ENCODE results near the gene TEX14. TPM values are rescaled to one million over a fixed set of nuclear protein-coding genes. Genes with fewer than 3 reads are reported as not detected.

The TEX14 gene
- total RNA-seq, 1 experiment from 2014 or later = 0.03 TPM

GRCh38 chr17:58535431-58535830, 156.4 kb downstream of the TEX14 start:
- peaks cover 30% of the 10 kb centered on the region for H3K4me1 ChIP-seq (replicated peaks)
- H3K36me3 ChIP-seq = no peaks in the 10 kb centered on the region
- no peaks in the 10 kb centered on the region for H3K9me3 ChIP-seq (replicated peaks)
- DNase-seq (ENCODE audit: low read depth in 1 of 2, low spot score in 2 of 2) = peak in 1 of 2 experiments; percentile 70
- H3K4me3 ChIP-seq = no peak overlapping the region
- 0 out of 2 replicates have a peak overlapping the region, but pooled peaks have one; percentile 4 for H3K27ac ChIP-seq
- no peaks in the 10 kb centered on the region for H3K27me3 ChIP-seq (replicated peaks)

- DNase-seq (ENCODE audit: low read depth in 1 of 2, low spot score in 2 of 2) = peak in 1 of 2 experiments; percentile 46
- H3K9me3 ChIP-seq (replicated peaks) = no peaks in the 10 kb centered on the region
- 0 out of 2 replicates have a peak overlapping the region, but pooled peaks have one; percentile 4 for H3K27ac ChIP-seq
- peaks cover 30% of the 10 kb centered on the region for H3K4me1 ChIP-seq (replicated peaks)
- no peaks in the 10 kb centered on the region for H3K36me3 ChIP-seq
- no peak overlapping the region for H3K4me3 ChIP-seq
- no peaks in the 10 kb centered on the region for H3K27me3 ChIP-seq (replicated peaks)
Measured at GRCh38 chr17:58534901-58535421, 156.9 kb downstream of the TEX14 start.

GRCh38 chr17:58534331-58534730, 157.5 kb downstream of the TEX14 start:
- H3K27me3 ChIP-seq (replicated peaks) = no peaks in the 10 kb centered on the region
- no peak for DNase-seq (ENCODE audit: low read depth in 1 of 2, low spot score in 2 of 2)
- H3K27ac ChIP-seq = no peak overlapping the region
- no peak overlapping the region for H3K4me3 ChIP-seq
- H3K9me3 ChIP-seq (replicated peaks) = no peaks in the 10 kb centered on the region
- peaks cover 30% of the 10 kb centered on the region for H3K4me1 ChIP-seq (replicated peaks)
- no peaks in the 10 kb centered on the region for H3K36me3 ChIP-seq

GRCh38 chr17:58533616-58534188, 158.1 kb downstream of the TEX14 start:
- H3K27me3 ChIP-seq (replicated peaks) = no peaks in the 10 kb centered on the region
- DNase-seq (ENCODE audit: low read depth in 1 of 2, low spot score in 2 of 2) = no peak
- peaks cover 30% of the 10 kb centered on the region for H3K4me1 ChIP-seq (replicated peaks)
- no peaks in the 10 kb centered on the region for H3K9me3 ChIP-seq (replicated peaks)
- no peaks in the 10 kb centered on the region for H3K36me3 ChIP-seq
- no peak overlapping the region for H3K27ac ChIP-seq
- H3K4me3 ChIP-seq = no peak overlapping the region

GRCh38 chr17:58532555-58532951, 159.3 kb downstream of the TEX14 start:
- no peak overlapping the region for H3K27ac ChIP-seq
- no peaks in the 10 kb centered on the region for H3K36me3 ChIP-seq
- H3K4me1 ChIP-seq (replicated peaks) = peaks cover 38% of the 10 kb centered on the region
- H3K27me3 ChIP-seq (replicated peaks) = no peaks in the 10 kb centered on the region
- no peak for DNase-seq (ENCODE audit: low read depth in 1 of 2, low spot score in 2 of 2)
- H3K4me3 ChIP-seq = no peak overlapping the region
- H3K9me3 ChIP-seq (replicated peaks) = no peaks in the 10 kb centered on the region

- Histone ChIP-seq H3K36me3 (no peaks in the 10 kb centered on the region), H3K27me3 (replicated peaks) (no peaks in the 10 kb centered on the region), H3K4me3 (peak overlapping the region; percentile 41), H3K9me3 (replicated peaks) (no peaks in the 10 kb centered on the region), H3K27ac (no peak overlapping the region), H3K4me1 (replicated peaks) (peaks cover 44% of the 10 kb centered on the region)
- DNase-seq (ENCODE audit: low read depth in 1 of 2, low spot score in 2 of 2) = no peak
Measured at GRCh38 chr17:58531661-58532554, 159.9 kb downstream of the TEX14 start.

GRCh38 chr17:58531122-58531521, 160.7 kb downstream of the TEX14 start:
- Histone ChIP-seq H3K4me1 (replicated peaks) (peaks cover 45% of the 10 kb centered on the region), H3K27ac (no peak overlapping the region), H3K9me3 (replicated peaks) (no peaks in the 10 kb centered on the region), H3K27me3 (replicated peaks) (no peaks in the 10 kb centered on the region), H3K36me3 (no peaks in the 10 kb centered on the region), H3K4me3 (no peak overlapping the region)
- DNase-seq (ENCODE audit: low read depth in 1 of 2, low spot score in 2 of 2) = no peak

- H3K4me1 ChIP-seq (replicated peaks) = peaks cover 41% of the 10 kb centered on the region
Measured at GRCh38 chr17:58530655-58531054, 161.2 kb downstream of the TEX14 start.

GRCh38 chr17:58529275-58529674, 162.6 kb downstream of the TEX14 start:
- Histone ChIP-seq H3K36me3 (no peaks in the 10 kb centered on the region), H3K27ac (no peak overlapping the region), H3K27me3 (replicated peaks) (no peaks in the 10 kb centered on the region), H3K4me1 (replicated peaks) (peaks cover 40% of the 10 kb centered on the region), H3K9me3 (replicated peaks) (no peaks in the 10 kb centered on the region; the same call in 1 of the 2 replicates), H3K4me3 (no peak overlapping the region)
- no peak for DNase-seq (ENCODE audit: low read depth in 1 of 2, low spot score in 2 of 2)

More at GRCh38 chr17:58530655-58531054, 161.2 kb downstream of the TEX14 start:
- H3K27ac ChIP-seq = no peak overlapping the region
- no peaks in the 10 kb centered on the region for H3K36me3 ChIP-seq
- no peak for DNase-seq (ENCODE audit: low read depth in 1 of 2, low spot score in 2 of 2)
- H3K27me3 ChIP-seq (replicated peaks) = no peaks in the 10 kb centered on the region
- no peak overlapping the region for H3K4me3 ChIP-seq
- no peaks in the 10 kb centered on the region for H3K9me3 ChIP-seq (replicated peaks)

GRCh38 chr17:58528443-58528842, 163.4 kb downstream of the TEX14 start:
- Histone ChIP-seq H3K27ac (no peak overlapping the region), H3K27me3 (replicated peaks) (no peaks in the 10 kb centered on the region), H3K9me3 (replicated peaks) (no peaks in the 10 kb centered on the region; the same call in 1 of the 2 replicates), H3K4me1 (replicated peaks) (peaks cover 40% of the 10 kb centered on the region), H3K4me3 (no peak overlapping the region), H3K36me3 (no peaks in the 10 kb centered on the region)
- DNase-seq (ENCODE audit: low read depth in 1 of 2, low spot score in 2 of 2) = no peak

- Histone ChIP-seq H3K36me3 (no peaks in the 10 kb centered on the region), H3K27ac (no peak overlapping the region), H3K27me3 (replicated peaks) (no peaks in the 10 kb centered on the region), H3K4me1 (replicated peaks) (peaks cover 40% of the 10 kb centered on the region), H3K4me3 (no peak overlapping the region), H3K9me3 (replicated peaks) (no peaks in the 10 kb centered on the region; the same call in 1 of the 2 replicates)
- peak; percentile 51 to 70 for DNase-seq (ENCODE audit: low read depth in 1 of 2, low spot score in 2 of 2)
Measured at GRCh38 chr17:58527949-58528348, 163.9 kb downstream of the TEX14 start.

- H3K36me3 ChIP-seq = no peaks in the 10 kb centered on the region
- no peak overlapping the region for H3K27ac ChIP-seq
- H3K9me3 ChIP-seq (replicated peaks) = no peaks in the 10 kb centered on the region; the same call in 1 of the 2 replicates
- peaks cover 37% of the 10 kb centered on the region for H3K4me1 ChIP-seq (replicated peaks)
- no peaks in the 10 kb centered on the region for H3K27me3 ChIP-seq (replicated peaks)
- no peak overlapping the region for H3K4me3 ChIP-seq
- DNase-seq (ENCODE audit: low read depth in 1 of 2, low spot score in 2 of 2) = no peak
Measured at GRCh38 chr17:58527306-58527705, 164.5 kb downstream of the TEX14 start.

GRCh38 chr17:58525239-58525638, 166.6 kb downstream of the TEX14 start:
- peak overlapping the region; percentile 32 for H3K27ac ChIP-seq

GRCh38 chr17:58521680-58522079, 170.2 kb downstream of the TEX14 start:
- no peaks in the 10 kb centered on the region for H3K36me3 ChIP-seq
- no peaks in the 10 kb centered on the region; the same call in 1 of the 2 replicates for H3K9me3 ChIP-seq (replicated peaks)
- H3K4me3 ChIP-seq = no peak overlapping the region
- no peaks in the 10 kb centered on the region for H3K27me3 ChIP-seq (replicated peaks)
- H3K27ac ChIP-seq = no peak overlapping the region
- DNase-seq (ENCODE audit: low read depth in 1 of 2, low spot score in 2 of 2) = no peak
- peaks cover 27% of the 10 kb centered on the region for H3K4me1 ChIP-seq (replicated peaks)

More at GRCh38 chr17:58525239-58525638, 166.6 kb downstream of the TEX14 start:
- Histone ChIP-seq H3K9me3 (replicated peaks) (no peaks in the 10 kb centered on the region; the same call in 1 of the 2 replicates), H3K27me3 (replicated peaks) (no peaks in the 10 kb centered on the region), H3K36me3 (no peaks in the 10 kb centered on the region), H3K4me1 (replicated peaks) (peaks cover 28% of the 10 kb centered on the region), H3K4me3 (no peak overlapping the region)
- DNase-seq (ENCODE audit: low read depth in 1 of 2, low spot score in 2 of 2) = peak in 1 of 2 experiments; percentile 69
